ENCODE data around the gene NECTIN1. TPM values are rescaled to one million over a fixed set of nuclear protein-coding genes. Genes with fewer than 3 reads are reported as not detected.
A peak's percentile ranks its signal among the peaks of the same experiment; 100 is the strongest.

Gene NECTIN1
- total and polyA plus RNA-seq, 5 donors from 2014 or later: 0.18 to 2.3 TPM; not detected in 3

GRCh38 chr11:119689302-119689701 is 39.7 kb downstream of the NECTIN1 start:
- no peak for DNase-seq
- Histone ChIP-seq H3K27ac (ENCODE audit: insufficient read depth, low read length, poor library complexity, severe bottlenecking) (no peak overlapping the region), H3K4me1 (ENCODE audit: control insufficient read depth, insufficient read depth, low read length, poor library complexity, severe bottlenecking) (peaks cover 12% of the 10 kb centered on the region), H3K27me3 (ENCODE audit: control insufficient read depth, insufficient read depth, low read length) (no peaks in the 10 kb centered on the region), H3K9me3 (ENCODE audit: control insufficient read depth in 2 of 2, low read length in 2 of 2) (no peaks in the 10 kb centered on the region), H3K4me3 (ENCODE audit: low read depth, low read length) (no peak overlapping the region), H3K36me3 (ENCODE audit: control insufficient read depth, insufficient read depth, low read length) (no peaks in the 10 kb centered on the region)
- no peak for ATAC-seq (ENCODE audit: low read depth in 2 of 2)
- H3K27me3 Mint-ChIP-seq: peaks cover 5% of the 10 kb centered on the region
- H3K36me3 Mint-ChIP-seq: no peaks in the 10 kb centered on the region
- H3K27ac Mint-ChIP-seq: no peak overlapping the region
- peaks cover 0 to 13% (median 5%) of the 10 kb centered on the region in 4 donors for H3K4me1 Mint-ChIP-seq
- H3K4me3 Mint-ChIP-seq: no peak overlapping the region
- H3K9me3 Mint-ChIP-seq: no peaks in the 10 kb centered on the region

- H3K9me3 Mint-ChIP-seq: no peaks in the 10 kb centered on the region
- no peaks in the 10 kb centered on the region for H3K9me3 ChIP-seq (ENCODE audit: control insufficient read depth in 2 of 2, low read length in 2 of 2)
- no peak overlapping the region for H3K4me3 Mint-ChIP-seq
- H3K36me3 ChIP-seq (ENCODE audit: control insufficient read depth, insufficient read depth, low read length): no peaks in the 10 kb centered on the region
- ATAC-seq (ENCODE audit: low read depth in 2 of 2) (no peak), DNase-seq (no peak)
- H3K36me3 Mint-ChIP-seq: no peaks in the 10 kb centered on the region
- no peaks in the 10 kb centered on the region for H3K27me3 ChIP-seq (ENCODE audit: control insufficient read depth, insufficient read depth, low read length)
- H3K27me3 Mint-ChIP-seq: peaks cover 5% of the 10 kb centered on the region
- peaks cover 0 to 13% (median 5%) of the 10 kb centered on the region in 4 donors for H3K4me1 Mint-ChIP-seq
- H3K4me3 ChIP-seq (ENCODE audit: low read depth, low read length): no peak overlapping the region
- H3K4me1 ChIP-seq (ENCODE audit: control insufficient read depth, insufficient read depth, low read length, poor library complexity, severe bottlenecking): peaks cover 12% of the 10 kb centered on the region
- H3K27ac Mint-ChIP-seq: no peak overlapping the region
- H3K27ac ChIP-seq (ENCODE audit: insufficient read depth, low read length, poor library complexity, severe bottlenecking): no peak overlapping the region
Observed at GRCh38 chr11:119688356-119688755, 40.6 kb downstream of the NECTIN1 start.

- Mint-ChIP-seq H3K4me3 (no peak overlapping the region), H3K27ac (no peak overlapping the region)
- DNase-seq: no peak
Observed at GRCh38 chr11:119687373-119688046, 41.5 kb downstream of the NECTIN1 start.

DNA sequence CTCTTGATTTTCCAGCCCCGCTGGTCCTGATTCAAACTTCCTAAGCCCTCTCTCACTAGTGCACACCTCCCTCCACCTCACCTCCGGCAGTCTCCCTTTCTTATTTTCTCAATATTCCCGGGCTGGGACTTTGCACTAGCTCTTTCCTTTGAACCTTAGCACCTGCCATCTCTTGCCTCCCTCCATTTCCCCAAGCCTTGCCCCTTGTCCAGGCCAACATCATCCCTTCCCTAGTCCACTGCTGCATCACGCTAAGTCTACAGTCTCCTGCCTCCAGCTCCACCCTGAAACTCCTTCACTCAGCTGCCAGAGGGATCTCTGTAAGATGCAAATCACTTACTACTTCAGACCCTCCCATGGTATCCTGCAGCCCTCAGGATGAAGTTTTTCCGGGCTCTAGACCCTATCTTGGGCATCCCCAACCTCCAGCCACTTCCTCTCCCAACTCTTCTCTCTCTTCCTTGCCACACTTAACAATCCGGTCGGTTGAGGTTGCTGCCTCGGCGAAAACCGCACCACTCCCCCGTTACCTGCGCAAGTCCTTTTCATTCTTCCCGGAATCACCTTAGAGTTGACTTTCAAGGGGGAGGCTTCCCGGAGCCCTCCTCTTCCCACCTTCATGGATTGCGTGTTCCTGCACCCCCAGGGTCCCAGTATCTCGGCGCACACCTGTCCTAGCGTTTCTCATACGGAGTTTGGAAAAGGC is 42.7 kb downstream of the NECTIN1 start:
- Mint-ChIP-seq H3K27me3 (peaks cover 8% of the 10 kb centered on the region), H3K4me3 (no peak overlapping the region), H3K9me3 (no peaks in the 10 kb centered on the region), H3K4me1 (peaks cover 0 to 7% (median 5%) of the 10 kb centered on the region in 4 donors), H3K36me3 (no peaks in the 10 kb centered on the region), H3K27ac (no peak overlapping the region)
- no peak for ATAC-seq (ENCODE audit: low read depth in 2 of 2)
- no peak overlapping the region for H3K27ac ChIP-seq (ENCODE audit: insufficient read depth, low read length, poor library complexity, severe bottlenecking)
- H3K27me3 ChIP-seq (ENCODE audit: control insufficient read depth, insufficient read depth, low read length): no peaks in the 10 kb centered on the region
- DNase-seq: no peak
- no peaks in the 10 kb centered on the region for H3K36me3 ChIP-seq (ENCODE audit: control insufficient read depth, insufficient read depth, low read length)
- H3K9me3 ChIP-seq (ENCODE audit: control insufficient read depth in 2 of 2, low read length in 2 of 2): no peaks in the 10 kb centered on the region
- H3K4me1 ChIP-seq (ENCODE audit: control insufficient read depth, insufficient read depth, low read length, poor library complexity, severe bottlenecking): peaks cover 10% of the 10 kb centered on the region
- H3K4me3 ChIP-seq (ENCODE audit: low read depth, low read length): no peak overlapping the region

More at GRCh38 chr11:119687373-119688046, 41.5 kb downstream of the NECTIN1 start:
- H3K4me1 ChIP-seq (ENCODE audit: control insufficient read depth, insufficient read depth, low read length, poor library complexity, severe bottlenecking): peaks cover 12% of the 10 kb centered on the region
- H3K27ac ChIP-seq (ENCODE audit: insufficient read depth, low read length, poor library complexity, severe bottlenecking): no peak overlapping the region
- H3K27me3 Mint-ChIP-seq: peaks cover 8% of the 10 kb centered on the region
- H3K36me3 ChIP-seq (ENCODE audit: control insufficient read depth, insufficient read depth, low read length): no peaks in the 10 kb centered on the region
- no peaks in the 10 kb centered on the region for H3K9me3 Mint-ChIP-seq
- ATAC-seq (ENCODE audit: low read depth in 2 of 2): no peak
- H3K27me3 ChIP-seq (ENCODE audit: control insufficient read depth, insufficient read depth, low read length): no peaks in the 10 kb centered on the region
- no peak overlapping the region for H3K4me3 ChIP-seq (ENCODE audit: low read depth, low read length)
- H3K4me1 Mint-ChIP-seq: peaks cover 0 to 13% (median 5%) of the 10 kb centered on the region in 4 donors
- no peaks in the 10 kb centered on the region for H3K9me3 ChIP-seq (ENCODE audit: control insufficient read depth in 2 of 2, low read length in 2 of 2)
- H3K36me3 Mint-ChIP-seq: no peaks in the 10 kb centered on the region

GRCh38 chr11:119685111-119685746 is 43.8 kb downstream of the NECTIN1 start:
- ATAC-seq (ENCODE audit: low read depth in 2 of 2): no peak
- Mint-ChIP-seq H3K27me3 (peaks cover 8% of the 10 kb centered on the region), H3K36me3 (no peaks in the 10 kb centered on the region), H3K27ac (no peak overlapping the region), H3K4me1 (no peaks in the 10 kb centered on the region), H3K4me3 (no peak overlapping the region), H3K9me3 (no peaks in the 10 kb centered on the region)
- no peaks in the 10 kb centered on the region for H3K9me3 ChIP-seq (ENCODE audit: control insufficient read depth in 2 of 2, low read length in 2 of 2)
- no peaks in the 10 kb centered on the region for H3K4me1 ChIP-seq (ENCODE audit: control insufficient read depth, insufficient read depth, low read length, poor library complexity, severe bottlenecking)
- H3K27ac ChIP-seq (ENCODE audit: insufficient read depth, low read length, poor library complexity, severe bottlenecking): no peak overlapping the region
- DNase-seq: no peak
- no peak overlapping the region for H3K4me3 ChIP-seq (ENCODE audit: low read depth, low read length)
- H3K27me3 ChIP-seq (ENCODE audit: control insufficient read depth, insufficient read depth, low read length): no peaks in the 10 kb centered on the region
- H3K36me3 ChIP-seq (ENCODE audit: control insufficient read depth, insufficient read depth, low read length): no peaks in the 10 kb centered on the region

DNA sequence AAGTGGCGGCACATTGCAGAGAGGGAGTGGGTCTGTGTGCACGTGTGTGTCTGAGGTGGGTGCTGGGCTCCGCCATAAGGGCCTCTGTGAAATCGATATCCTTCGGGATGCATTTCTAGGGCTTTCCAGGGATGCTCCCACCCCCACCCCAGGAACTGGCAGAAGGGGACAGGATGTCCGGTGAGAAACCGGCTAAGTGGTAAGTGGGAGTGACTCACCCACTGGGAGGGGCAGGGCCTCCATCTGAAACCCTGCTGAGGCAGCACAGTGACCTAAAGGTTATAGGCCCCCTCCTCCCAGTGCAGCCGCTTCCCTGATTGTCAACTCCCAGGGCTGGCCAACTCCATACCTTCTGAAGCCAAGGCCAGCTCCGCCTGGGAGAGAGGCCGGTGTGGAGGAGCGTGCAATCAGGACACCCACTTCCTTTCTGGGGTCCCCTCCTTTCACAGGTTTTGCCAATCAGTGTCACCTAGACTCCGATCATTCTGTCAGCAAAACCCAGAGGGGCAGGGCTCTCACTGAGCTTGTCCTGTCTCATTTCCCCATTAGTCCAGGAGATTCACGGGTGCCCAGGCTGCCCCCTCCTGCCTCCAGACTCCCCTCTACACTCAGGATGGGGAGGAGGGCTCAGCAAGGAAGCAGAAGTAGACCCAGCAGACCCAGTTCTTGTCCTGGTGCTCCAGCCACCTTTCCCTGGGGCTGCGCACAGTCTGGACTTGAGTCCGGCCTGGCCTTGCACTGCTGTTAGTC is 44.5 kb downstream of the NECTIN1 start:
- H3K4me3 ChIP-seq (ENCODE audit: low read depth, low read length): no peak overlapping the region

DNA sequence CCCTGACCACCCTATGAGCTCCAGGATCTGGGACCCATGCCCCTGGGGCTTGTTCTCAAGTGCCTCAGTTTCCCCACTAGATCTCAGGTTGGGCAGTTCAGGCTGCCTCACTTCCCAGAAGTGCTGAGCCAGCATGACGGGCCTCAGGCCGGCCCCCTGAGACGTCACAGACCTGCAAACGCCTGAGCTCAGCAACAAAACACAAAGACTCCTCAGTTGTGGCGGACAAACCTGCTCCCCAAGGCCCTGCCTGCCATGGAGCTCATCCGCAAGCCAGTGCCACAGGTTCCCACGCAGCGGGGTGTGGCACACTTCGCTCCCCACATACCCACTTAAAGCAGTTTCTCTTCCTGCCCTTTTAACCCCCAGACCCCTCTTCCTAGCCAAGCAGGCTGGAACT is 45.2 kb downstream of the NECTIN1 start:
- Histone ChIP-seq H3K4me1 (ENCODE audit: control insufficient read depth, insufficient read depth, low read length, poor library complexity, severe bottlenecking) (no peaks in the 10 kb centered on the region), H3K9me3 (ENCODE audit: control insufficient read depth in 2 of 2, low read length in 2 of 2) (no peaks in the 10 kb centered on the region), H3K4me3 (ENCODE audit: low read depth, low read length) (no peak overlapping the region), H3K27me3 (ENCODE audit: control insufficient read depth, insufficient read depth, low read length) (no peaks in the 10 kb centered on the region), H3K36me3 (ENCODE audit: control insufficient read depth, insufficient read depth, low read length) (no peaks in the 10 kb centered on the region), H3K27ac (ENCODE audit: insufficient read depth, low read length, poor library complexity, severe bottlenecking) (no peak overlapping the region)
- no peak for ATAC-seq (ENCODE audit: low read depth in 2 of 2)
- Mint-ChIP-seq H3K27me3 (peaks cover 8% of the 10 kb centered on the region), H3K27ac (peak overlapping the region in 1 of 3 donors; percentile 35), H3K4me1 (no peaks in the 10 kb centered on the region), H3K4me3 (no peak overlapping the region), H3K36me3 (no peaks in the 10 kb centered on the region), H3K9me3 (no peaks in the 10 kb centered on the region)
- no peak for DNase-seq

More for the DNA sequence above, 44.5 kb downstream of the NECTIN1 start:
- Histone ChIP-seq H3K4me1 (ENCODE audit: control insufficient read depth, insufficient read depth, low read length, poor library complexity, severe bottlenecking) (no peaks in the 10 kb centered on the region), H3K36me3 (ENCODE audit: control insufficient read depth, insufficient read depth, low read length) (no peaks in the 10 kb centered on the region), H3K27me3 (ENCODE audit: control insufficient read depth, insufficient read depth, low read length) (no peaks in the 10 kb centered on the region), H3K27ac (ENCODE audit: insufficient read depth, low read length, poor library complexity, severe bottlenecking) (no peak overlapping the region), H3K9me3 (ENCODE audit: control insufficient read depth in 2 of 2, low read length in 2 of 2) (no peaks in the 10 kb centered on the region)
- no peaks in the 10 kb centered on the region for H3K9me3 Mint-ChIP-seq
- H3K27me3 Mint-ChIP-seq: peaks cover 8% of the 10 kb centered on the region
- H3K27ac Mint-ChIP-seq: no peak overlapping the region
- H3K4me1 Mint-ChIP-seq: no peaks in the 10 kb centered on the region
- DNase-seq (no peak), ATAC-seq (ENCODE audit: low read depth in 2 of 2) (no peak)
- no peak overlapping the region for H3K4me3 Mint-ChIP-seq
- no peaks in the 10 kb centered on the region for H3K36me3 Mint-ChIP-seq

Data from CD4-positive, CD25-positive, alpha-beta regulatory T cell (primary cell).